ENCODE results near the gene RALGAPA2.
"Not testable (repeated sequence)": the region's sequence is repeated elsewhere in the genome, so short reads cannot be mapped to it uniquely, and the experiment has no call there.

Gene RALGAPA2

DNA sequence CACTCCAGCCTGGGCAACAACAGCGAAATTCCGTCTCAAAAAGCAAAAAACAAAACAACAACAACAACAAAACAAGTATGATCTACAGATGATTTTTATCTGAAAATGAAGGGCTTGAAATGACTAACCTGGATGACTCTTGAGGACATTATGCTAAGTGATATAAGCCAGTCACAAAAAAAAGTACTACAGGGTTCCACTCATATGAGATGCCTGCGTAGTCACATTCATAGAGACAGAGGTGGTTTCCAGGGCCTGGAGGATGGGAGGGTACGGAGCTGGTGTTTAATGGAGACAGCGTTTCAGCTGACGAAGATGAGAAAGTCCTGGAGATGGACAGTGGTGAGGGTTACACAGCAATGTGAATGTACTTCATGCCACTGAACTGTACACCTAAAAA is 352.8 kb downstream of the RALGAPA2 start:
- DNase-seq (ENCODE audit: low read depth, low spot score): no peak
- no peak for TF ChIP-seq CTCF (IDR thresholded peaks at IDR 0.05; ENCODE audit: insufficient read depth, low read length, missing control alignments)
- CTCF ChIA-PET: interaction anchor here (0.8 to 4.9 kb wide), 10 partner anchors 12 to 252 kb away, joined by 3 to 67 read pairs (median 4); no protein-coding TSS in a partner anchor
- H3K4me3 ChIP-seq (ENCODE audit: low read depth, low read length): no peak overlapping the region
- POLR2A ChIA-PET: interaction anchor here (0.8 kb wide), 1 partner anchor 110 kb away, joined by 3 read pairs; no protein-coding TSS in a partner anchor

DNA sequence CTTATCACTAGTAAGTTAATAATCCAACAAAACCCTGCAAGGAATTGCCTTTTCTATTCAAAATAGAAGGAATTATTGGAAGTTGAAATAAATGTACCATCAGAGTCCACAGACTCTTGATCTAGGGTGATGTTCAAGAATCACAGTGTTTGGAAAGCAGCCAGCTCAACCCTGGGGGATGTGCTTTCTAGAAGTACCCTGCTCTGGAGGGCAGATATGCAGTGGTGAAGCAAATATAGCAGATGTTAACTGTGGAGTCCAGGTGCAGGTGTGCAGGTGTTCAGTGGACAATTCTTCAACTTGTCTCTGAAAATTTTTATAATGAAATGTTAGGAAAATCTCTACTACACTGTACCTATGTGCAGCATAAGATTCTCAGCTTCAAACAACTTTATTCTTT is 353.6 kb downstream of the RALGAPA2 start:
- POLR2A ChIA-PET: interaction anchor here (0.8 kb wide), 1 partner anchor 111 kb away, joined by 3 read pairs; no protein-coding TSS in a partner anchor
- CTCF ChIA-PET: interaction anchor here (0.8 to 4.9 kb wide), 9 partner anchors 12 to 238 kb away, joined by 3 to 67 read pairs (median 6); no protein-coding TSS in a partner anchor
- TF ChIP-seq CTCF (IDR thresholded peaks at IDR 0.05; ENCODE audit: insufficient read depth, low read length, missing control alignments): no peak
- H3K4me3 ChIP-seq (ENCODE audit: low read depth, low read length): no peak overlapping the region
- DNase-seq (ENCODE audit: low read depth, low spot score): no peak

GRCh38 chr20:20355503-20355902 is 356.9 kb downstream of the RALGAPA2 start:
- H3K4me3 ChIP-seq (ENCODE audit: low read depth, low read length); CTCF ChIA-PET; POLR2A ChIA-PET; DNase-seq (ENCODE audit: low read depth, low spot score): not testable (repeated sequence)

- ChIA-PET POLR2A (no interaction called here), CTCF (no interaction called here)
- no peak for TF ChIP-seq CTCF (IDR thresholded peaks at IDR 0.05; ENCODE audit: insufficient read depth, low read length, missing control alignments)
- no peak for DNase-seq (ENCODE audit: low read depth, low spot score)
- H3K4me3 ChIP-seq (ENCODE audit: low read depth, low read length): no peak overlapping the region
These were observed 358.9 kb downstream of the RALGAPA2 start for GRCh38 chr20:20353576-20353975.

DNA sequence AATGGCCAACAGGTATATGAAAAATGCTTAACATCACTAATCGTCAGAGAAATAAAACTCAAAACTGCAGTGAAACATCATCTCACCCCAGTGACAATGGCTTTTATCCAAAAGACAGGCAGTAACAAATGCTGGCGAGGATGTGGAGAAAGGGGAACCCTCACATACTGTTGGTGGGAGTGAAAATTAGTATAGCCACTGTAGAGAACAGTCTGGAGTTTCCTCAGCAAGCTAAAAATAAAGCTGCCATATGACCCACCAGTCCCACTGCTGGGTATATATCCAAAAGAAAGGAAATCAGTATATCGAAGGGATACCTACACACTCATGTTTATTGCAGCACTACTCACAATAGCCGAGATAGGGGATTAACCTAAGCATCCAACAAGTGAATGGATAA is 368.0 kb downstream of the RALGAPA2 start:
- CTCF ChIA-PET: interaction anchor here (1.1 kb wide), 1 partner anchor 249 kb away, joined by 3 read pairs; no protein-coding TSS in a partner anchor
- no peak overlapping the region for H3K4me3 ChIP-seq (ENCODE audit: low read depth, low read length)

DNA sequence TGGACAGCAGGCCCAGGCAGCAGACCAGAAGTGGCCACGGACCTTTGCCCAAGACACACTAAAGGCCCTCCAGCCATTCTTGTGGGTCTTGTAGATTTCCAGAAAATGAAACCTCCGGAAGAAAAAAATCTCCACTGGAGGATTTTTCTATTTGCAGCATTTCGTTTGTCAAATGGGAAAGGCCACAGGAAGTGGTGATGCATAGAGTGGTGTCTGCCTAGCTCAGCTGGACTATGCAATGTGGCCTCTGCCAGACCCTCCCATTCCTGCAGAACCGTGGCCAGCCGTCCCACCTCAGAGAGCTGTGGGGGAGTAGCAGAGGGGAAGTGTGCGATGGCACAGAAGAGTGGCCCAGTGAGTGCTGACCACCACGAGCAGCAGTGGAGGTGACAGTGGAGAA is 368.5 kb downstream of the RALGAPA2 start:
- POLR2A ChIA-PET: no interaction called here
- CTCF ChIA-PET: no interaction called here
- no peak for TF ChIP-seq CTCF (IDR thresholded peaks at IDR 0.05; ENCODE audit: insufficient read depth, low read length, missing control alignments)

More for the DNA sequence above, 368.0 kb downstream of the RALGAPA2 start:
- TF ChIP-seq CTCF (IDR thresholded peaks at IDR 0.05; ENCODE audit: insufficient read depth, low read length, missing control alignments): no peak
- POLR2A ChIA-PET: no interaction called here
- no peak for DNase-seq (ENCODE audit: low read depth, low spot score)

More for the DNA sequence above, 368.5 kb downstream of the RALGAPA2 start:
- no peak overlapping the region for H3K4me3 ChIP-seq (ENCODE audit: low read depth, low read length)
- DNase-seq (ENCODE audit: low read depth, low spot score): no peak

Data from AG04449 (cell line).